OCI-LY3 (cell line): ENCODE measurements around the gene TMEM89.

ENCODE experiments used
- EZH2phosphoT487 ChIP-seq: fragments of 200-600 bp; shearing (Covaris generic); IDR thresholded peaks from 2 replicates; pipeline ENCODE4 v1.6.1; 2018; ENCODE audit warnings: antibody characterized with exemption, mixed run types, low read depth
- TF ChIP-seq, protein P1 (sequence below): fragments of 200-600, 300-600 bp; sonication (generic); IDR thresholded peaks from 2 replicates; pipeline ENCODE4 v1.5.1; 2014; ENCODE audit warnings: antibody characterized with exemption, low read length, low read depth

DNA sequence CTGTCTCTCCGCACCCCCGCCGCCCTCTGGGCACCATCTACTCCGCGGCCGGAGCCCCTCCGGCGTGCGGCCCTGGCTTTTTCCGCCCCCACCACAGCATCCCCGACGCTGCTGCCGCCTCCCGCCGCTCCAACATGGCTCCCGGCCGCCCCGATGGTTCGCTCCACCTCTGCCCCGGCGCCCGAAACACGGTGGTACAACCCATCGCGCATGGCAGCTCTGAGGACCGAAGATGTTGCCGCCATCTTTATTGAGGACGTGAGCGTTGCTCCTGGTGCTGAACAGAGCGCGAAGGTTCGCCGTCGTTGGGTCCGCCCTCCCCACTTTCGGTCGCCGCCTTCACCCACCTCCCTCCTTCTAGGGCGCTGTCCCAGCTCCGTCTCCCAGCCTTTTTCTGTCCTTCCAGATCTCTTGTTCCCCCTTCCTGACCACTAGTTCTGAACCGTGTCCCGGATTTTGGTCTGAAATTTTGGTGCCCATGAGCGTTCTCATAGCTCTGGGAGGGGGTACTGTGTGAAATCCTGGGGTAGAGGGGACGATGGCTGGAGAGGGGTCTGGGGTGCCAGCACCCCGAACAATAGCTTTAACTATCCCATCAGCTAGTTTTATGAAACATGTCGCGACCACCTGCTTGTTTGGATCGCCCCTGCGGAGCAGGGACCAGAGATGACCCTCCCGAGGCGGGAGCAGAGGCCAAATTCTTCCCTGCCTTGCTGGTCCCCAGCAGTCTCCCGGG is 41.4 kb upstream of the TMEM89 start, which contains the start of gene CELSR3:
- TF ChIP-seq, protein P1, sequence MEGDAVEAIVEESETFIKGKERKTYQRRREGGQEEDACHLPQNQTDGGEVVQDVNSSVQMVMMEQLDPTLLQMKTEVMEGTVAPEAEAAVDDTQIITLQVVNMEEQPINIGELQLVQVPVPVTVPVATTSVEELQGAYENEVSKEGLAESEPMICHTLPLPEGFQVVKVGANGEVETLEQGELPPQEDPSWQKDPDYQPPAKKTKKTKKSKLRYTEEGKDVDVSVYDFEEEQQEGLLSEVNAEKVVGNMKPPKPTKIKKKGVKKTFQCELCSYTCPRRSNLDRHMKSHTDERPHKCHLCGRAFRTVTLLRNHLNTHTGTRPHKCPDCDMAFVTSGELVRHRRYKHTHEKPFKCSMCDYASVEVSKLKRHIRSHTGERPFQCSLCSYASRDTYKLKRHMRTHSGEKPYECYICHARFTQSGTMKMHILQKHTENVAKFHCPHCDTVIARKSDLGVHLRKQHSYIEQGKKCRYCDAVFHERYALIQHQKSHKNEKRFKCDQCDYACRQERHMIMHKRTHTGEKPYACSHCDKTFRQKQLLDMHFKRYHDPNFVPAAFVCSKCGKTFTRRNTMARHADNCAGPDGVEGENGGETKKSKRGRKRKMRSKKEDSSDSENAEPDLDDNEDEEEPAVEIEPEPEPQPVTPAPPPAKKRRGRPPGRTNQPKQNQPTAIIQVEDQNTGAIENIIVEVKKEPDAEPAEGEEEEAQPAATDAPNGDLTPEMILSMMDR, result no peak
- no peak for TF ChIP-seq EZH2phosphoT487
